ENCODE results near the gene EPHA3. TPM values are rescaled to one million over a fixed set of nuclear protein-coding genes. Genes with fewer than 3 reads are reported as not detected.

Gene EPHA3
- total and polyA plus RNA-seq, 2 donors (not counting 3 experiments of a cell fraction or from before 2014, with no cell fraction given) = not detected

DNA sequence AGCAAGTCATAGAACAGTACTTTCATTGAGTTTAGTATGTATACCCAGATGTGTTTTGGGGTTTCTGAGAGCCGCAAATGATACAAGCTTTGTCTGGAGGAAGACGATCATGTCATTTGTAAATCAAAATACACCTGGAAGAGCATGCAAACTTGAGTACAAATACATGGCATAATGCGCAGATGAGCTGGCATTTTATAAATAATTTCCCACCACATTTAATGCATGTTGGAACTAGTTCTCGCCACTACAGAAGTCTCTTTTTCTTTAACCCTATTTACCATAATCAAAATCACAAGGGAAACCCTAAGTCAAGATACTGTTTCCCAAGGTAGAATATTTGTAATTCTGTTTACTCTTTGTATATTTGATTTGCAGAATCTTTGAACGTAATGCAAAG, 318.6 kb downstream of the EPHA3 start:
- Histone ChIP-seq H4K20me1 (replicated peaks; ENCODE audit: control insufficient read depth, extremely low read depth, insufficient read depth, low read length) (no peaks in the 10 kb centered on the region), H3K27ac (ENCODE audit: insufficient read depth, low read depth, low read length) (no peak overlapping the region), H3K4me1 (ENCODE audit: control insufficient read depth, extremely low read depth, insufficient read depth, low read length) (no peaks in the 10 kb centered on the region), H3K4me2 (ENCODE audit: insufficient read depth, low read length) (no peak overlapping the region), H3K9me1 (replicated peaks; ENCODE audit: control insufficient read depth, extremely low read depth, insufficient read depth, low read length) (no peaks in the 10 kb centered on the region), H2AFZ (ENCODE audit: low read depth, low read length) (no peak overlapping the region), H3K36me3 (ENCODE audit: control insufficient read depth in 2 of 2, extremely low read depth in 1 of 2, insufficient read depth in 2 of 2, low read length in 2 of 2) (no peaks in the 10 kb centered on the region), H3K4me3 (replicated peaks in 1 of 3; ENCODE audit: insufficient read depth in 1 of 3, low read depth in 1 of 3, low read length in 3 of 3) (no peak overlapping the region), H3K9me3 (replicated peaks; ENCODE audit: control insufficient read depth, insufficient read depth, low read length) (no peaks in the 10 kb centered on the region), H3K79me2 (ENCODE audit: control insufficient read depth, insufficient read depth, low read length) (no peaks in the 10 kb centered on the region), H3K9ac (replicated peaks; ENCODE audit: extremely low read depth, insufficient read depth, low read length) (no peak overlapping the region), H3K27me3 (ENCODE audit: control insufficient read depth in 2 of 2, insufficient read depth in 2 of 2, low read length in 2 of 2) (no peaks in the 10 kb centered on the region)
- DNase-seq (ENCODE audit: low read depth, low spot score) (no peak), FAIRE-seq (no peak)
- dilution Hi-C loops (cut with MboI; ENCODE audit: extremely low pct_ligation_motif_present, low sequenced_read_pairs) = no loop called here
- TF ChIP-seq, protein P1, sequence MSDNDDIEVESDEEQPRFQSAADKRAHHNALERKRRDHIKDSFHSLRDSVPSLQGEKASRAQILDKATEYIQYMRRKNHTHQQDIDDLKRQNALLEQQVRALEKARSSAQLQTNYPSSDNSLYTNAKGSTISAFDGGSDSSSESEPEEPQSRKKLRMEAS (IDR thresholded peaks at IDR 0.05; ENCODE audit: insufficient read depth, insufficient read length) = no peak
- TF ChIP-seq FOS (IDR thresholded peaks at IDR 0.05; ENCODE audit: borderline replicate concordance, insufficient read depth, low read length) (no peak), JUN (IDR thresholded peaks at IDR 0.05; ENCODE audit: borderline replicate concordance, insufficient read depth, insufficient read length, low read depth) (no peak), EZH2 (IDR thresholded peaks at IDR 0.05; ENCODE audit: borderline replicate concordance, low read depth, low read length, severe bottlenecking) (no peak), POLR2AphosphoS5 (IDR thresholded peaks at IDR 0.05; ENCODE audit: insufficient read depth, low read depth, low read length) (no peak), GATA2 (IDR thresholded peaks at IDR 0.05; ENCODE audit: insufficient read depth, insufficient read length, low read depth, low read length) (no peak), MYC (IDR thresholded peaks at IDR 0.05; ENCODE audit: low read depth, low read length) (no peak)
- TF ChIP-seq, protein P2, sequence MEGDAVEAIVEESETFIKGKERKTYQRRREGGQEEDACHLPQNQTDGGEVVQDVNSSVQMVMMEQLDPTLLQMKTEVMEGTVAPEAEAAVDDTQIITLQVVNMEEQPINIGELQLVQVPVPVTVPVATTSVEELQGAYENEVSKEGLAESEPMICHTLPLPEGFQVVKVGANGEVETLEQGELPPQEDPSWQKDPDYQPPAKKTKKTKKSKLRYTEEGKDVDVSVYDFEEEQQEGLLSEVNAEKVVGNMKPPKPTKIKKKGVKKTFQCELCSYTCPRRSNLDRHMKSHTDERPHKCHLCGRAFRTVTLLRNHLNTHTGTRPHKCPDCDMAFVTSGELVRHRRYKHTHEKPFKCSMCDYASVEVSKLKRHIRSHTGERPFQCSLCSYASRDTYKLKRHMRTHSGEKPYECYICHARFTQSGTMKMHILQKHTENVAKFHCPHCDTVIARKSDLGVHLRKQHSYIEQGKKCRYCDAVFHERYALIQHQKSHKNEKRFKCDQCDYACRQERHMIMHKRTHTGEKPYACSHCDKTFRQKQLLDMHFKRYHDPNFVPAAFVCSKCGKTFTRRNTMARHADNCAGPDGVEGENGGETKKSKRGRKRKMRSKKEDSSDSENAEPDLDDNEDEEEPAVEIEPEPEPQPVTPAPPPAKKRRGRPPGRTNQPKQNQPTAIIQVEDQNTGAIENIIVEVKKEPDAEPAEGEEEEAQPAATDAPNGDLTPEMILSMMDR (IDR thresholded peaks at IDR 0.05; ENCODE audit: extremely low read depth in 1 of 2, insufficient read depth in 1 of 2, low read depth in 1 of 2, low read length in 2 of 2) = no peak
- ChIA-PET POLR2A (no interaction called here), CTCF (no interaction called here)
- intact Hi-C loops (cut with micrococcal nuclease) = no loop called here
- no TSS peak for BruUV-seq (replicated peaks)
